GM12878 (cell line): ENCODE results near the gene SHQ1. TPM values are rescaled to one million over a fixed set of nuclear protein-coding genes. Genes with fewer than 3 reads are reported as not detected.

Source experiments
- ASH2L ChIP-seq: fragments of 300-600, 200-600 bp; sonication (generic); IDR thresholded peaks from 2 replicates; pipeline ENCODE4 v1.6.1; 2017; ENCODE audit warnings: low read depth, mild to moderate bottlenecking, borderline replicate concordance
- BRCA1 ChIP-seq: IDR thresholded peaks from 2 replicates; pipeline ENCODE4 v1.6.1; 2011; ENCODE audit warnings: low read depth, low read length, improper control_type of control experiment
- EP300 ChIP-seq, 2 experiments: fragments of 150-350 bp in 1 of 2; IDR thresholded peaks; 2 replicates each; pipeline ENCODE4 v1.6.1; 2011 to 2012; ENCODE audit warnings: low read depth in 2 of 2, low read length in 2 of 2, borderline replicate concordance in 1 of 2, improper control_type of control experiment in 1 of 2, inconsistent platforms in 1 of 2; ENCODE audit not compliant: control insufficient read depth in 1 of 2
- IKZF2 ChIP-seq, 2 experiments: fragments of 450-650 bp; IDR thresholded peaks; 2 replicates each; pipeline ENCODE4 v1.6.1; 2017; ENCODE audit warnings: mild to moderate bottlenecking in 2 of 2, moderate library complexity in 2 of 2
- RAD21 ChIP-seq: IDR thresholded peaks from 2 replicates; pipeline ENCODE4 v1.6.1; 2011; ENCODE audit warnings: mild to moderate bottlenecking, low read depth, low read length, moderate library complexity; ENCODE audit not compliant: insufficient read depth
- RB1 ChIP-seq: fragments of 450-650 bp; formaldehyde crosslinking; IDR thresholded peaks from 2 replicates; pipeline ENCODE4 v1.6.1; 2017; ENCODE audit warnings: mild to moderate bottlenecking, borderline replicate concordance
- RUNX3 ChIP-seq: IDR thresholded peaks from 2 replicates; pipeline ENCODE4 v1.6.1; 2012; ENCODE audit warnings: low read length, inconsistent platforms
- SMAD5 ChIP-seq: IDR thresholded peaks from 2 replicates; pipeline ENCODE4 v1.6.1; 2016; ENCODE audit warnings: antibody characterized with exemption, low read depth
- TBL1XR1 ChIP-seq: IDR thresholded peaks from 2 replicates; pipeline ENCODE4 v1.6.1; 2012; ENCODE audit warnings: low read depth, low read length, improper control_type of control experiment
- WRNIP1 ChIP-seq: IDR thresholded peaks from 2 replicates; pipeline ENCODE4 v1.6.1; 2011; ENCODE audit warnings: low read depth, low read length, improper control_type of control experiment, borderline replicate concordance
- ZNF207 ChIP-seq: fragments of 450-650 bp; IDR thresholded peaks from 2 replicates; pipeline ENCODE4 v1.6.1; 2014; ENCODE audit warnings: antibody characterized with exemption, mild to moderate bottlenecking, borderline replicate concordance
- polyA plus RNA-seq, 11 experiments: library from polyadenylated mRNA; depleted of rRNA in 4 of 11; unstranded in 6 of 11; stranded (reverse) in 5 of 11; fragments of >200 nt; fragmentation: Nextera tagmentation in 4 of 11; fragmentation: Illumina TruSeq in 1 of 11; extraction: Ambion mirVana in 4 of 11; extraction: Trizol in 1 of 11; gene quantifications; 1 replicate in 1 of 11; 2 replicates in 10 of 11; pipeline versions ENCODE4 v1.2.1 to v1.2.3, GENCODE V29; 2011 to 2016; ENCODE audit warnings: inconsistent platforms in 2 of 11, missing spikeins in 2 of 11, low read depth in 1 of 11
- total RNA-seq, 4 experiments: library from RNA; depleted of rRNA in 3 of 4; stranded (reverse); fragments of >200 nt in 3 of 4; fragmentation: Illumina TruSeq in 1 of 4; extraction: Trizol in 1 of 4; gene quantifications; 2 replicates each; pipeline versions ENCODE4 v1.2.1 to v1.2.3, GENCODE V29; 2013 to 2021
- TF ChIP-seq, protein P1 (sequence below): fragments of 450-650 bp; IDR thresholded peaks from 2 replicates; pipeline ENCODE4 v1.6.1; 2018; ENCODE audit warnings: mild to moderate bottlenecking, low read depth, moderate library complexity; ENCODE audit not compliant: partially characterized antibody
- TF ChIP-seq, protein P2 (sequence below): fragments of 450-650 bp; IDR thresholded peaks from 2 replicates; pipeline ENCODE4 v1.6.1; 2017; ENCODE audit warnings: borderline replicate concordance
- TF ChIP-seq, protein P3 (sequence below): fragments of 450-650 bp; IDR thresholded peaks from 2 replicates; pipeline ENCODE4 v1.6.1; 2018; ENCODE audit warnings: borderline replicate concordance, mild to moderate bottlenecking; ENCODE audit not compliant: partially characterized antibody
- TF ChIP-seq, protein P4 (sequence below): IDR thresholded peaks from 2 replicates; pipeline ENCODE4 v1.6.1; 2012; ENCODE audit warnings: mild to moderate bottlenecking, low read depth, low read length
- TF ChIP-seq, protein P5 (sequence below): fragments of 450-650 bp; conservative IDR thresholded peaks from 2 replicates; pipeline ENCODE4 v1.6.1; 2017; ENCODE audit warnings: mild to moderate bottlenecking, moderate library complexity

SHQ1 gene
- total and polyA plus RNA-seq, 10 of the 15 experiments (the other 5 are each of a cell fraction or from before 2014, with no cell fraction given): 12.6 to 51.7 (median 24.5) TPM

DNA sequence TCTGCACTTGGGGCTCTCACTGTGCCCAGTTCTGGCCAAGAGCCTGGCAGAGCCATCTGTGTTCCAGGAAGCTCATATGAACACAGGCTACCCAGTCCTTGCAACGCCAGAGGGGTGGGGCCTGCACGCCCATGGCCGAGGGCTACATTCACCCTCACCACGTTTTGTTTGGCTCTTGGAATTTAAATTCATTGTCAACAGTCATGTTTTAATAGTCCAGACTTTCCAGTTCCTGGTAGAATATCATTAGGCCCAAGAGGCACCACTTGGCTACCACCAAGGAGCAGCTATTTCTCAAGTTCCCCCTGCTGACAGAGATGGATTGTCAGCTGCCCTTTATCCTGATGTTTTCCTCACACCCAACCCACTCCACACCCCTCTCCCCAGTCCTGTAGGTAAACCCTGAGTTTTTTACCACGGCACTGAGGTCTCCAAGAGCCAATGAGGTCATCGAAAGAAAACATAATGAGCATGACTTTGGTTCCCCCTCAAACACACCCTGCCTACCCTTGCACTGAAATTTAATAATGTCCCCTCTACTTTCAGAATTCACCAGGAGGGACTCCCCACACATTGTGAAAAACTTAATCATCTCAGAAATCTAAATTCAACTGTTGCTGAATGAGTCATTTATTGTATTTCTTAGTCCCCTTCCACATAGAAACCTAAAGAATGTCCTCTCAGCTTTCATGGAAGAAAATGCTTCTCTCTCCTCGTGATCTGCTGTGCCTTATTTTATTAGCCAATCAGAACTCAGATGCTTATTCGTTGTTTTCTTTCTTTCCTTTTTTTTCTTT is 125.1 kb downstream of the SHQ1 start (continued):
- TF ChIP-seq, protein P1, sequence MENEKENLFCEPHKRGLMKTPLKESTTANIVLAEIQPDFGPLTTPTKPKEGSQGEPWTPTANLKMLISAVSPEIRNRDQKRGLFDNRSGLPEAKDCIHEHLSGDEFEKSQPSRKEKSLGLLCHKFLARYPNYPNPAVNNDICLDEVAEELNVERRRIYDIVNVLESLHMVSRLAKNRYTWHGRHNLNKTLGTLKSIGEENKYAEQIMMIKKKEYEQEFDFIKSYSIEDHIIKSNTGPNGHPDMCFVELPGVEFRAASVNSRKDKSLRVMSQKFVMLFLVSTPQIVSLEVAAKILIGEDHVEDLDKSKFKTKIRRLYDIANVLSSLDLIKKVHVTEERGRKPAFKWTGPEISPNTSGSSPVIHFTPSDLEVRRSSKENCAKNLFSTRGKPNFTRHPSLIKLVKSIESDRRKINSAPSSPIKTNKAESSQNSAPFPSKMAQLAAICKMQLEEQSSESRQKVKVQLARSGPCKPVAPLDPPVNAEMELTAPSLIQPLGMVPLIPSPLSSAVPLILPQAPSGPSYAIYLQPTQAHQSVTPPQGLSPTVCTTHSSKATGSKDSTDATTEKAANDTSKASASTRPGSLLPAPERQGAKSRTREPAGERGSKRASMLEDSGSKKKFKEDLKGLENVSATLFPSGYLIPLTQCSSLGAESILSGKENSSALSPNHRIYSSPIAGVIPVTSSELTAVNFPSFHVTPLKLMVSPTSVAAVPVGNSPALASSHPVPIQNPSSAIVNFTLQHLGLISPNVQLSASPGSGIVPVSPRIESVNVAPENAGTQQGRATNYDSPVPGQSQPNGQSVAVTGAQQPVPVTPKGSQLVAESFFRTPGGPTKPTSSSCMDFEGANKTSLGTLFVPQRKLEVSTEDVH: no peak
- TF ChIP-seq WRNIP1: no peak
- TF ChIP-seq RAD21: no peak
- TF ChIP-seq, protein P2, sequence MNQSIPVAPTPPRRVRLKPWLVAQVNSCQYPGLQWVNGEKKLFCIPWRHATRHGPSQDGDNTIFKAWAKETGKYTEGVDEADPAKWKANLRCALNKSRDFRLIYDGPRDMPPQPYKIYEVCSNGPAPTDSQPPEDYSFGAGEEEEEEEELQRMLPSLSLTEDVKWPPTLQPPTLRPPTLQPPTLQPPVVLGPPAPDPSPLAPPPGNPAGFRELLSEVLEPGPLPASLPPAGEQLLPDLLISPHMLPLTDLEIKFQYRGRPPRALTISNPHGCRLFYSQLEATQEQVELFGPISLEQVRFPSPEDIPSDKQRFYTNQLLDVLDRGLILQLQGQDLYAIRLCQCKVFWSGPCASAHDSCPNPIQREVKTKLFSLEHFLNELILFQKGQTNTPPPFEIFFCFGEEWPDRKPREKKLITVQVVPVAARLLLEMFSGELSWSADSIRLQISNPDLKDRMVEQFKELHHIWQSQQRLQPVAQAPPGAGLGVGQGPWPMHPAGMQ: no peak
- peak; percentile 59; the same call in 1 of the 2 replicates for TF ChIP-seq TBL1XR1
- no peak for TF ChIP-seq ZNF207
- TF ChIP-seq, protein P3, sequence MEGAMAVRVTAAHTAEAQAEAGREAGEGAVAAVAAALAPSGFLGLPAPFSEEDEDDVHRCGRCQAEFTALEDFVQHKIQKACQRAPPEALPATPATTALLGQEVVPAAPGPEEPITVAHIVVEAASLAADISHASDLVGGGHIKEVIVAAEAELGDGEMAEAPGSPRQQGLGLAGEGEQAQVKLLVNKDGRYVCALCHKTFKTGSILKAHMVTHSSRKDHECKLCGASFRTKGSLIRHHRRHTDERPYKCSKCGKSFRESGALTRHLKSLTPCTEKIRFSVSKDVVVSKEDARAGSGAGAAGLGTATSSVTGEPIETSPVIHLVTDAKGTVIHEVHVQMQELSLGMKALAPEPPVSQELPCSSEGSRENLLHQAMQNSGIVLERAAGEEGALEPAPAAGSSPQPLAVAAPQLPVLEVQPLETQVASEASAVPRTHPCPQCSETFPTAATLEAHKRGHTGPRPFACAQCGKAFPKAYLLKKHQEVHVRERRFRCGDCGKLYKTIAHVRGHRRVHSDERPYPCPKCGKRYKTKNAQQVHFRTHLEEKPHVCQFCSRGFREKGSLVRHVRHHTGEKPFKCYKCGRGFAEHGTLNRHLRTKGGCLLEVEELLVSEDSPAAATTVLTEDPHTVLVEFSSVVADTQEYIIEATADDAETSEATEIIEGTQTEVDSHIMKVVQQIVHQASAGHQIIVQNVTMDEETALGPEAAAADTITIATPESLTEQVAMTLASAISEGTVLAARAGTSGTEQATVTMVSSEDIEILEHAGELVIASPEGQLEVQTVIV: no peak
- TF ChIP-seq RB1: no peak
- peak; percentile 67 to 76 for TF ChIP-seq EP300 (IDR thresholded peaks at IDR 0.05; ENCODE audit: borderline replicate concordance in 1 of 2, control insufficient read depth in 1 of 2, low read depth in 2 of 2, low read length in 2 of 2)
- TF ChIP-seq ASH2L: no peak
- TF ChIP-seq, protein P4, sequence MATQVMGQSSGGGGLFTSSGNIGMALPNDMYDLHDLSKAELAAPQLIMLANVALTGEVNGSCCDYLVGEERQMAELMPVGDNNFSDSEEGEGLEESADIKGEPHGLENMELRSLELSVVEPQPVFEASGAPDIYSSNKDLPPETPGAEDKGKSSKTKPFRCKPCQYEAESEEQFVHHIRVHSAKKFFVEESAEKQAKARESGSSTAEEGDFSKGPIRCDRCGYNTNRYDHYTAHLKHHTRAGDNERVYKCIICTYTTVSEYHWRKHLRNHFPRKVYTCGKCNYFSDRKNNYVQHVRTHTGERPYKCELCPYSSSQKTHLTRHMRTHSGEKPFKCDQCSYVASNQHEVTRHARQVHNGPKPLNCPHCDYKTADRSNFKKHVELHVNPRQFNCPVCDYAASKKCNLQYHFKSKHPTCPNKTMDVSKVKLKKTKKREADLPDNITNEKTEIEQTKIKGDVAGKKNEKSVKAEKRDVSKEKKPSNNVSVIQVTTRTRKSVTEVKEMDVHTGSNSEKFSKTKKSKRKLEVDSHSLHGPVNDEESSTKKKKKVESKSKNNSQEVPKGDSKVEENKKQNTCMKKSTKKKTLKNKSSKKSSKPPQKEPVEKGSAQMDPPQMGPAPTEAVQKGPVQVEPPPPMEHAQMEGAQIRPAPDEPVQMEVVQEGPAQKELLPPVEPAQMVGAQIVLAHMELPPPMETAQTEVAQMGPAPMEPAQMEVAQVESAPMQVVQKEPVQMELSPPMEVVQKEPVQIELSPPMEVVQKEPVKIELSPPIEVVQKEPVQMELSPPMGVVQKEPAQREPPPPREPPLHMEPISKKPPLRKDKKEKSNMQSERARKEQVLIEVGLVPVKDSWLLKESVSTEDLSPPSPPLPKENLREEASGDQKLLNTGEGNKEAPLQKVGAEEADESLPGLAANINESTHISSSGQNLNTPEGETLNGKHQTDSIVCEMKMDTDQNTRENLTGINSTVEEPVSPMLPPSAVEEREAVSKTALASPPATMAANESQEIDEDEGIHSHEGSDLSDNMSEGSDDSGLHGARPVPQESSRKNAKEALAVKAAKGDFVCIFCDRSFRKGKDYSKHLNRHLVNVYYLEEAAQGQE: no peak
- peak; percentile 51; the same call in 1 of the 2 replicates for TF ChIP-seq RUNX3
- no peak for TF ChIP-seq BRCA1
- TF ChIP-seq SMAD5: no peak
- TF ChIP-seq, protein P5, sequence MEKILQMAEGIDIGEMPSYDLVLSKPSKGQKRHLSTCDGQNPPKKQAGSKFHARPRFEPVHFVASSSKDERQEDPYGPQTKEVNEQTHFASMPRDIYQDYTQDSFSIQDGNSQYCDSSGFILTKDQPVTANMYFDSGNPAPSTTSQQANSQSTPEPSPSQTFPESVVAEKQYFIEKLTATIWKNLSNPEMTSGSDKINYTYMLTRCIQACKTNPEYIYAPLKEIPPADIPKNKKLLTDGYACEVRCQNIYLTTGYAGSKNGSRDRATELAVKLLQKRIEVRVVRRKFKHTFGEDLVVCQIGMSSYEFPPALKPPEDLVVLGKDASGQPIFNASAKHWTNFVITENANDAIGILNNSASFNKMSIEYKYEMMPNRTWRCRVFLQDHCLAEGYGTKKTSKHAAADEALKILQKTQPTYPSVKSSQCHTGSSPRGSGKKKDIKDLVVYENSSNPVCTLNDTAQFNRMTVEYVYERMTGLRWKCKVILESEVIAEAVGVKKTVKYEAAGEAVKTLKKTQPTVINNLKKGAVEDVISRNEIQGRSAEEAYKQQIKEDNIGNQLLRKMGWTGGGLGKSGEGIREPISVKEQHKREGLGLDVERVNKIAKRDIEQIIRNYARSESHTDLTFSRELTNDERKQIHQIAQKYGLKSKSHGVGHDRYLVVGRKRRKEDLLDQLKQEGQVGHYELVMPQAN: no peak
- peak; percentile 79 to 85; a peak in 3 of 4 replicates for TF ChIP-seq IKZF2 (IDR thresholded peaks at IDR 0.05)
